Common myeloid progenitor, CD34-positive (primary cell): ENCODE data around the gene TTI1.

Experiments
- CTCF ChIA-PET: fragments of 350-600 bp; sonication (Branson Sonifier 250); formaldehyde crosslinking; loops from one replicate; lab custom pipeline; 2021; ENCODE audit warnings: antibody characterized with exemption; lab: Charles Lee
- POLR2A ChIA-PET: fragments of 350-600 bp; sonication (Branson Sonifier 250); formaldehyde crosslinking; loops from one replicate; lab custom pipeline; 2021; ENCODE audit warnings: antibody characterized with exemption; lab: Charles Lee
- DNase-seq, 3 donors: peaks; one replicate each; pipeline versions ENCODE4 v3.0.0 to v3.0.0-alpha.2; 2013
- H3K27ac ChIP-seq, 2 experiments: 1 replicate in 1 of 2; 2 replicates in 1 of 2; pipeline ENCODE4 v1.7.0; 2013; ENCODE audit warnings: inconsistent platforms in 2 of 2, low read length in 2 of 2, mild to moderate bottlenecking in 2 of 2, low read depth in 1 of 2, moderate library complexity in 1 of 2; ENCODE audit not compliant: severe bottlenecking in 2 of 2, insufficient read depth in 1 of 2, poor library complexity in 1 of 2
- H3K27me3 ChIP-seq, 5 experiments: replicated peaks in 2 of 5; 1 replicate in 3 of 5; 2 replicates in 2 of 5; pipeline versions ENCODE4 v1.6.1 to v1.7.0; 2013; ENCODE audit warnings: low read length in 4 of 5, mild to moderate bottlenecking in 2 of 5, moderate library complexity in 2 of 5, inconsistent platforms in 1 of 5; ENCODE audit not compliant: insufficient read depth in 5 of 5, control insufficient read depth in 4 of 5
- H3K36me3 ChIP-seq, 4 experiments: 1 replicate in 2 of 4; 2 replicates in 2 of 4; pipeline versions ENCODE4 v1.6.1 to v1.7.0; 2013; ENCODE audit warnings: low read length in 3 of 4, control low read depth in 1 of 4, mild to moderate bottlenecking in 1 of 4; ENCODE audit not compliant: control insufficient read depth in 4 of 4, insufficient read depth in 4 of 4
- H3K4me1 ChIP-seq, 4 experiments: 1 replicate in 3 of 4; 2 replicates in 1 of 4; pipeline versions ENCODE4 v1.6.1 to v1.7.1; 2013; ENCODE audit warnings: low read length in 3 of 4, mild to moderate bottlenecking in 3 of 4, control low read depth in 1 of 4, inconsistent platforms in 1 of 4, moderate library complexity in 1 of 4; ENCODE audit not compliant: control insufficient read depth in 4 of 4, insufficient read depth in 4 of 4; ENCODE audit errors: control extremely low read depth in 1 of 4
- H3K4me3 ChIP-seq, 7 experiments: 1 replicate in 4 of 7; 2 replicates in 3 of 7; pipeline versions ENCODE4 v1.5.1 to v1.7.0; 2013; ENCODE audit warnings: mild to moderate bottlenecking in 7 of 7, low read length in 6 of 7, moderate library complexity in 6 of 7, inconsistent platforms in 2 of 7, low read depth in 2 of 7, control low read depth in 1 of 7; ENCODE audit not compliant: insufficient read depth in 4 of 7, control insufficient read depth in 1 of 7; ENCODE audit errors: extremely low read depth in 1 of 7
- H3K9me3 ChIP-seq, 5 experiments: 1 replicate in 4 of 5; 2 replicates in 1 of 5; pipeline versions ENCODE4 v1.6.1 to v1.7.1; 2013; ENCODE audit warnings: low read length in 4 of 5, mild to moderate bottlenecking in 2 of 5, inconsistent platforms in 1 of 5, low read depth in 1 of 5, moderate library complexity in 1 of 5; ENCODE audit not compliant: control insufficient read depth in 4 of 5, insufficient read depth in 2 of 5; ENCODE audit errors: control extremely low read depth in 1 of 5
- WGBS: methylation state at CpG from one replicate; pipeline ENCODE4 v1.1.5; 2013; ENCODE audit not compliant: insufficient coverage; 5-methylcytosine and 5-hydroxymethylcytosine counted together

The TTI1 gene

GRCh38 chr20:37947943-37948342 is 85.3 kb downstream of the TTI1 start:
- POLR2A ChIA-PET: no interaction called here
- H3K36me3 ChIP-seq: no peaks in the 10 kb centered on the region
- H3K9me3 ChIP-seq: peaks cover 0 to 11% (median 0%) of the 10 kb centered on the region in 5 experiments
- no peaks in the 10 kb centered on the region for H3K27me3 ChIP-seq
- H3K27ac ChIP-seq: no peak overlapping the region
- CTCF ChIA-PET: no interaction called here
- H3K4me3 ChIP-seq: no peak overlapping the region
- 92% methylated on average over 4 of the region's 6 CpGs for WGBS
- no peak for DNase-seq
- H3K4me1 ChIP-seq: no peaks in the 10 kb centered on the region

GRCh38 chr20:37946946-37947345 is 86.3 kb downstream of the TTI1 start:
- WGBS: 100% methylated on average over 4 of the region's 5 CpGs
- DNase-seq: no peak
- H3K36me3 ChIP-seq: no peaks in the 10 kb centered on the region
- ChIA-PET CTCF (no interaction called here), POLR2A (no interaction called here)
- peaks cover 0 to 11% (median 0%) of the 10 kb centered on the region in 5 experiments for H3K9me3 ChIP-seq
- no peaks in the 10 kb centered on the region for H3K4me1 ChIP-seq
- H3K4me3 ChIP-seq: no peak overlapping the region
- no peaks in the 10 kb centered on the region for H3K27me3 ChIP-seq
- H3K27ac ChIP-seq: no peak overlapping the region

- 95% methylated on average over 7 of the region's 11 CpGs for WGBS
- H3K9me3 ChIP-seq: peaks cover 0 to 11% (median 0%) of the 10 kb centered on the region in 5 experiments
- H3K4me3 ChIP-seq: no peak overlapping the region
- no peak for DNase-seq
- no peaks in the 10 kb centered on the region for H3K27me3 ChIP-seq
- POLR2A ChIA-PET: no interaction called here
- no peak overlapping the region for H3K27ac ChIP-seq
- CTCF ChIA-PET: no interaction called here
- H3K4me1 ChIP-seq: no peaks in the 10 kb centered on the region
- H3K36me3 ChIP-seq: no peaks in the 10 kb centered on the region
Measured at GRCh38 chr20:37945091-37945547, 88.1 kb downstream of the TTI1 start.

- no peaks in the 10 kb centered on the region for H3K27me3 ChIP-seq
- H3K4me1 ChIP-seq: no peaks in the 10 kb centered on the region
- no peak overlapping the region for H3K27ac ChIP-seq
- no peak overlapping the region for H3K4me3 ChIP-seq
- H3K36me3 ChIP-seq: no peaks in the 10 kb centered on the region
- WGBS: 94% methylated on average over 11 of the region's 11 CpGs
- ChIA-PET POLR2A (no interaction called here), CTCF (no interaction called here)
- no peak for DNase-seq
- H3K9me3 ChIP-seq: peaks cover 0 to 11% (median 0%) of the 10 kb centered on the region in 5 experiments
Measured at GRCh38 chr20:37944456-37944981, 88.7 kb downstream of the TTI1 start.

- POLR2A ChIA-PET: no interaction called here
- no peak for DNase-seq
- H3K36me3 ChIP-seq: no peaks in the 10 kb centered on the region
- WGBS: 95% methylated on average over 40 of the region's 47 CpGs
- H3K9me3 ChIP-seq: peaks cover 0 to 11% (median 0%) of the 10 kb centered on the region in 5 experiments
- no peaks in the 10 kb centered on the region for H3K4me1 ChIP-seq
- no peaks in the 10 kb centered on the region for H3K27me3 ChIP-seq
- CTCF ChIA-PET: interaction anchor here (1.2 kb wide), 1 partner anchor 43 kb away, joined by 3 read pairs; no protein-coding TSS in a partner anchor
- no peak overlapping the region for H3K27ac ChIP-seq
- no peak overlapping the region for H3K4me3 ChIP-seq
Measured at GRCh38 chr20:37943501-37944455, 89.5 kb downstream of the TTI1 start.

GRCh38 chr20:37943033-37943432 is 90.2 kb downstream of the TTI1 start:
- ChIA-PET CTCF (interaction anchor here (1.2 kb wide), 1 partner anchor 44 kb away, joined by 3 read pairs; no protein-coding TSS in a partner anchor), POLR2A (no interaction called here)
- H3K27ac ChIP-seq: no peak overlapping the region
- no peaks in the 10 kb centered on the region for H3K36me3 ChIP-seq
- DNase-seq: no peak
- H3K9me3 ChIP-seq: peaks cover 0 to 7% (median 0%) of the 10 kb centered on the region in 5 experiments
- no peaks in the 10 kb centered on the region for H3K4me1 ChIP-seq
- no peaks in the 10 kb centered on the region for H3K27me3 ChIP-seq
- 94% methylated on average over 9 of the region's 12 CpGs for WGBS
- no peak overlapping the region for H3K4me3 ChIP-seq

GRCh38 chr20:37941992-37942391 is 91.3 kb downstream of the TTI1 start:
- Histone ChIP-seq H3K9me3 (no peaks in the 10 kb centered on the region), H3K27ac (no peak overlapping the region), H3K4me1 (no peaks in the 10 kb centered on the region), H3K27me3 (no peaks in the 10 kb centered on the region), H3K36me3 (no peaks in the 10 kb centered on the region), H3K4me3 (no peak overlapping the region)
- WGBS: 100% methylated on average over 4 of the region's 6 CpGs
- ChIA-PET POLR2A (no interaction called here), CTCF (interaction anchor here (0.6 kb wide), 1 partner anchor 97 kb away, joined by 3 read pairs; no protein-coding TSS in a partner anchor)
- no peak for DNase-seq
